ENCODE data around the gene SIL1.

GRCh38 chr5:139162448-139162847 is 35.7 kb downstream of the SIL1 start:
- TF ChIP-seq EZH2 (IDR thresholded peaks at IDR 0.05; ENCODE audit: insufficient read depth, poor library complexity, severe bottlenecking) (no peak), EZH2phosphoT487 (IDR thresholded peaks at IDR 0.05; ENCODE audit: insufficient read depth, low read depth) (no peak)
